OCI-LY7 (cell line): Measurements from ENCODE around the gene CNPY3. TPM values are rescaled to one million over a fixed set of nuclear protein-coding genes. Genes with fewer than 3 reads are reported as not detected.

ENCODE experiments used
- BruUV-seq: library from RNA; stranded (reverse); fragments of 400-500 nt; replicated peaks from 2 replicates; lab custom pipeline; 2021; lab: Mats Ljungman, UMichigan
- CTCF ChIA-PET: fragments of 300-600 bp; sonication (Branson Sonifier 250); formaldehyde crosslinking; loops from one replicate; lab custom pipeline; 2022; ENCODE audit warnings: antibody characterized with exemption; ENCODE audit not compliant: unreplicated experiment; lab: Charles Lee
- POLR2A ChIA-PET: fragments of 300-600 bp; sonication (Branson Sonifier 250); formaldehyde crosslinking; loops from one replicate; lab custom pipeline; 2022; ENCODE audit warnings: antibody characterized with exemption; lab: Charles Lee
- DNase-seq: peaks from one replicate; pipeline ENCODE4 v3.0.0-alpha.2; 2015; ENCODE audit warnings: low spot score
- H2AFZ ChIP-seq: fragments of 200-600 bp; sonication (generic), shearing (Covaris generic); 2 replicates; pipeline ENCODE4 v1.6.1; 2014; ENCODE audit warnings: mild to moderate bottlenecking, antibody characterized with exemption, low read length, moderate library complexity
- H3K27ac ChIP-seq: fragments of 200-600 bp; sonication (generic); 2 replicates; pipeline ENCODE4 v1.5.1; 2014; ENCODE audit warnings: mixed run types, low read depth, mild to moderate bottlenecking, moderate library complexity, low read length, inconsistent platforms; ENCODE audit not compliant: poor library complexity, severe bottlenecking
- H3K36me3 ChIP-seq: fragments of 200-600 bp; sonication (generic); 2 replicates; pipeline ENCODE4 v1.6.1; 2014; ENCODE audit warnings: mild to moderate bottlenecking, antibody characterized with exemption, low read length, moderate library complexity, mixed read lengths; ENCODE audit not compliant: insufficient read depth
- H3K4me1 ChIP-seq: fragments of 200-600 bp; sonication (generic); 2 replicates; pipeline ENCODE4 v1.5.1; 2014; ENCODE audit warnings: mild to moderate bottlenecking, low read length; ENCODE audit not compliant: insufficient read depth, poor library complexity, severe bottlenecking
- H3K4me2 ChIP-seq: fragments of 200-600 bp; sonication (generic); 2 replicates; pipeline ENCODE4 v1.6.1; 2014; ENCODE audit warnings: mild to moderate bottlenecking, low read length
- H3K4me3 ChIP-seq: fragments of 200-600 bp; sonication (generic); 2 replicates; pipeline ENCODE4 v1.5.1; 2014; ENCODE audit warnings: mild to moderate bottlenecking, low read depth, low read length; ENCODE audit not compliant: poor library complexity, severe bottlenecking
- H3K79me2 ChIP-seq: fragments of 200-600 bp; sonication (generic); 2 replicates; pipeline ENCODE4 v1.6.1; 2016; ENCODE audit warnings: low read depth, mild to moderate bottlenecking, low read length, moderate library complexity, mixed read lengths; ENCODE audit not compliant: insufficient read depth
- H3K9me2 ChIP-seq: fragments of 200-600 bp; sonication (generic); 2 replicates; pipeline ENCODE4 v1.6.1; 2016; ENCODE audit warnings: mild to moderate bottlenecking, low read length, mixed read lengths; ENCODE audit not compliant: insufficient read depth
- H3K9me3 ChIP-seq: fragments of 200-600 bp; sonication (generic); 2 replicates; pipeline ENCODE4 v1.6.1; 2014; ENCODE audit warnings: mild to moderate bottlenecking, mixed run types, low read length, mixed read lengths
- H4K20me1 ChIP-seq: fragments of 200-600 bp; sonication (generic); 2 replicates; pipeline ENCODE4 v1.6.1; 2014; ENCODE audit warnings: mild to moderate bottlenecking, antibody characterized with exemption, low read length, moderate library complexity, mixed read lengths; ENCODE audit not compliant: insufficient read depth
- CTCF ChIP-seq: fragments of 200-600 bp; sonication (generic); conservative IDR thresholded peaks from 2 replicates; pipeline ENCODE4 v1.5.1; 2014; ENCODE audit warnings: mild to moderate bottlenecking, antibody characterized with exemption, low read length, moderate library complexity, mixed read lengths
- EZH2phosphoT487 ChIP-seq: fragments of 200-600 bp; sonication (generic); IDR thresholded peaks from 2 replicates; pipeline ENCODE4 v1.6.1; 2018; ENCODE audit warnings: low read depth, borderline replicate concordance, mild to moderate bottlenecking, mixed run types, antibody characterized with exemption, low read length, moderate library complexity, mixed read lengths
- intact Hi-C: fragments of 100-400 bp; cut with micrococcal nuclease; formaldehyde crosslinking; loops from one replicate; pipeline ENCODE4 v1.10.0; 2022; ENCODE audit not compliant: unreplicated experiment
- total RNA-seq, 2 experiments: library from RNA; depleted of rRNA in 1 of 2; stranded (reverse); fragments of >200 nt in 1 of 2; shearing (Covaris generic) in 1 of 2; gene quantifications; 2 replicates each; pipeline ENCODE4 v1.2.3, GENCODE V29; 2014 to 2022

Gene CNPY3
- total RNA-seq, 2 experiments from 2014 or later: 69.3 to 77.2 TPM

GRCh38 chr6:42914546-42914945, 14.7 kb upstream of the CNPY3 start:
- Histone ChIP-seq H3K27ac (no peak overlapping the region), H3K9me2 (no peaks in the 10 kb centered on the region), H3K79me2 (no peaks in the 10 kb centered on the region), H4K20me1 (no peaks in the 10 kb centered on the region), H3K36me3 (no peaks in the 10 kb centered on the region), H3K4me3 (no peak overlapping the region), H3K4me1 (peaks cover 15% of the 10 kb centered on the region), H2AFZ (no peak overlapping the region), H3K4me2 (no peak overlapping the region), H3K9me3 (no peaks in the 10 kb centered on the region)
- intact Hi-C loops: no loop called here
- ChIA-PET CTCF (interaction anchor here (0.5 kb wide), 1 partner anchor 23 kb away, joined by 4 read pairs; no protein-coding TSS in a partner anchor), POLR2A (interaction anchor here (0.5 to 2.5 kb wide), 5 partner anchors 10 to 898 kb away, joined by 3 to 17 read pairs (median 3); partner anchors contain the start of gene CNPY3)
- no peak for DNase-seq
- BruUV-seq: no TSS peak
- TF ChIP-seq EZH2phosphoT487 (no peak), CTCF (no peak)

GRCh38 chr6:42915732-42916131, 13.5 kb upstream of the CNPY3 start, which contains the start of gene PTCRA:
PTCRA (plus strand) TSS chr6:42916053; CDS start chr6:42916070, 17 bp downstream.
- peak within 1 kb of the TSS; percentile 42 for H3K27ac ChIP-seq
- H3K9me2 ChIP-seq: no peaks in the 10 kb centered on the region
- no TSS peak for BruUV-seq
- H3K4me2 ChIP-seq: peak within 1 kb of the TSS; percentile 36; the same call in 1 of the 2 replicates
- H2AFZ ChIP-seq: peak within 1 kb of the TSS; percentile 62
- H3K9me3 ChIP-seq: no peaks in the 10 kb centered on the region
- ChIA-PET CTCF (interaction anchor here (0.8 kb wide), 1 partner anchor 10 kb away, joined by 3 read pairs; no protein-coding TSS in a partner anchor), POLR2A (interaction anchor here (0.7 to 2.5 kb wide), 2 partner anchors 13 to 602 kb away, joined by 3 to 17 read pairs; partner anchors contain the start of gene CNPY3)
- TF ChIP-seq CTCF (no peak), EZH2phosphoT487 (no peak)
- no peaks in the 10 kb centered on the region for H3K36me3 ChIP-seq
- no peaks in the 10 kb centered on the region for H4K20me1 ChIP-seq
- no peak within 1 kb of the TSS for H3K4me3 ChIP-seq
- DNase-seq: peak; percentile 84
- H3K79me2 ChIP-seq: no peaks in the 10 kb centered on the region
- H3K4me1 ChIP-seq: peaks cover 15% of the 10 kb centered on the region
- intact Hi-C loops: no loop called here

- POLR2A ChIA-PET: interaction anchor here (2.5 kb wide), 1 partner anchor 13 kb away, joined by 17 read pairs; the partner anchor contains the start of gene CNPY3
- Histone ChIP-seq H3K4me2 (0 out of 2 replicates have a peak overlapping the region, but pooled peaks have one; percentile 36), H3K4me1 (peaks cover 15% of the 10 kb centered on the region), H3K27ac (peak overlapping the region; percentile 42), H4K20me1 (no peaks in the 10 kb centered on the region), H3K4me3 (no peak overlapping the region), H3K79me2 (no peaks in the 10 kb centered on the region), H3K9me3 (no peaks in the 10 kb centered on the region), H3K9me2 (no peaks in the 10 kb centered on the region), H3K36me3 (no peaks in the 10 kb centered on the region), H2AFZ (peak overlapping the region; percentile 62; the same call in 1 of the 2 replicates)
- CTCF ChIA-PET: no interaction called here
- no peak for TF ChIP-seq EZH2phosphoT487
- TF ChIP-seq CTCF: no peak
- BruUV-seq: no TSS peak
- intact Hi-C loops: no loop called here
- DNase-seq: no peak
Observed at GRCh38 chr6:42916288-42916687, 13.0 kb upstream of the CNPY3 start.
